Neural progenitor cell (in vitro differentiated cells): ENCODE results near the gene KRT79. TPM values are rescaled to one million over a fixed set of nuclear protein-coding genes. Genes with fewer than 3 reads are reported as not detected.

Experiments used
- DNase-seq: peaks from one replicate; pipeline ENCODE4 v3.0.0-alpha.2; 2016; ENCODE audit warnings: low spot score
- H2AFZ ChIP-seq: fragments of 200-600 bp; sonication (generic); replicated peaks from 2 replicates; pipeline ENCODE4 v1.6.1; 2016; ENCODE audit warnings: antibody characterized with exemption
- H3F3A ChIP-seq: fragments of 200-600 bp; sonication (generic); 2 replicates; pipeline ENCODE4 v1.6.1; 2016; ENCODE audit warnings: antibody characterized with exemption, low read depth
- H3K27ac ChIP-seq: fragments of 200-600 bp; sonication (generic); 2 replicates; pipeline ENCODE4 v1.5.1; 2016; ENCODE audit warnings: mild to moderate bottlenecking
- H3K27me3 ChIP-seq: fragments of 200-600 bp; sonication (generic); 2 replicates; pipeline ENCODE4 v1.6.1; 2016; ENCODE audit warnings: mild to moderate bottlenecking, moderate library complexity
- H3K36me3 ChIP-seq: fragments of 200-600 bp; sonication (generic); 2 replicates; pipeline ENCODE4 v1.5.1; 2016
- H3K4me1 ChIP-seq: fragments of 200-600 bp; sonication (generic); 2 replicates; pipeline ENCODE4 v1.6.1; 2016; ENCODE audit warnings: mixed run types
- H3K4me2 ChIP-seq: fragments of 200-600 bp; sonication (generic); 2 replicates; pipeline ENCODE4 v1.6.1; 2016
- H3K4me3 ChIP-seq: fragments of 200-600 bp; sonication (generic); 2 replicates; pipeline ENCODE4 v1.5.1; 2016
- H3K79me2 ChIP-seq: fragments of 200-600 bp; sonication (generic); 2 replicates; pipeline ENCODE4 v1.6.1; 2016; ENCODE audit warnings: low read depth
- H3K9ac ChIP-seq: fragments of 200-600 bp; sonication (generic); 2 replicates; pipeline ENCODE4 v1.6.1; 2016
- H3K9me3 ChIP-seq: fragments of 200-600 bp; sonication (generic); 2 replicates; pipeline ENCODE4 v1.5.1; 2016; ENCODE audit warnings: low read depth
- H4K20me1 ChIP-seq: fragments of 200-600 bp; sonication (generic); 2 replicates; pipeline ENCODE4 v1.6.1; 2016; ENCODE audit warnings: low read depth
- H3K27ac Mint-ChIP-seq: 3 replicates; pipeline ENCODE4 v1.8.0; 2021; ENCODE audit warnings: mixed read lengths
- H3K27me3 Mint-ChIP-seq: 2 replicates; pipeline ENCODE4 v1.8.0; 2022; ENCODE audit warnings: low read depth, mild to moderate bottlenecking, inconsistent platforms, moderate library complexity, mixed read lengths; ENCODE audit not compliant: insufficient read depth
- H3K36me3 Mint-ChIP-seq: 3 replicates; pipeline ENCODE4 v1.8.0; 2021; ENCODE audit warnings: mixed read lengths
- H3K4me1 Mint-ChIP-seq: 3 replicates; pipeline ENCODE4 v1.8.0; 2021; ENCODE audit warnings: mixed read lengths
- H3K4me3 Mint-ChIP-seq: 3 replicates; pipeline ENCODE4 v1.8.0; 2021; ENCODE audit warnings: mild to moderate bottlenecking, moderate library complexity, mixed read lengths
- H3K9me3 Mint-ChIP-seq: 3 replicates; pipeline ENCODE4 v1.8.0; 2020; ENCODE audit warnings: mixed read lengths
- EZH2 ChIP-seq: fragments of 200-600 bp; sonication (generic); IDR thresholded peaks from 2 replicates; pipeline ENCODE4 v1.6.1; 2017; ENCODE audit warnings: antibody characterized with exemption, mild to moderate bottlenecking, moderate library complexity
- EZH2phosphoT487 ChIP-seq: fragments of 200-600 bp; sonication (generic); IDR thresholded peaks from 2 replicates; pipeline ENCODE4 v1.6.1; 2017; ENCODE audit warnings: antibody characterized with exemption
- total RNA-seq: library from RNA; depleted of rRNA; stranded (reverse); fragments of >200 nt; gene quantifications from 2 replicates; pipeline ENCODE4 v1.2.3, GENCODE V29; 2015; ENCODE audit warnings: low replicate concordance
- TF ChIP-seq, protein P1 (sequence below): fragments of 200-600 bp; sonication (generic); IDR thresholded peaks from 2 replicates; pipeline ENCODE4 v1.5.1; 2017; ENCODE audit warnings: antibody characterized with exemption, mild to moderate bottlenecking

KRT79 gene
- total RNA-seq, 1 donor from 2014 or later, result not detected

DNA sequence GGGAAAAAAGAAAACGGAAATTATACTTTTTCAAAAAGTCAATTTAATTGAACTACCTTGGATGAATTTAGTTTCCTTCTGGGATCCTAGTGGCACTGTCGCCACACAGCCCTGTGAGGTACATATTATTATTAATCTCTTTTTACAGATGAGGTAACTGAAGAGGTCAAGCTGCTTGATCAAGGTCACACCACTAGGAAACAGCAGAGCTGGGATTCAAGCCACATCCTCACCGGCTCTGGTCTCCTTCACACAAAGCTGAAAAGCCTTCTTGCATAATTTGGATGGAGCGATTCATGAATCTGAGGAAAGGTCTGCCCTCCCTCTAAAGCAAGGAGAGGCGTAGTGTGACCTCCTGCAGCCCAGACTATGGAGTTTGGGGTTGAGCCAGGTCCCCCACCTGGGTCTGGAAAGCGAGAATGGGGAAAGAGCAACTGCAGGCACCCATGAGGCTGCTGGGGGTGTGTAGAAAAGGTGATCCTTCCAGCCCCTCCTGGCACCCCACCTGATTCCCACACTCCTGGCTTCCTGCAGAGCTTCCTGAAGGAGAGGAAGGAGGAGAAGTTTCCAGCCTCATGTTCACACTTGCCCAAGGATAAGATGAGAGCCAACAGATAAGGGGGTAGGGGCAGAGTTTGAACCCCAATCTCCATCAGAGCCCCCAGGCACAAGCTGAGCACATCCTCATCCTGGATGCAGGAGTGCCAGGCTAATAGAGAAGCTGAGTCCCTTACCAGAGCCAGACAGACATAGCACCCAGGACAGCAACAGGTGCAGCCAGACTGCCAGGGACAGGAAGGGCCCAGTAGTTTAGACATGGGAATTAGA is 3.9 kb upstream of the KRT79 start:
- TF ChIP-seq EZH2phosphoT487 (no peak), EZH2 (no peak)
- TF ChIP-seq, protein P1, sequence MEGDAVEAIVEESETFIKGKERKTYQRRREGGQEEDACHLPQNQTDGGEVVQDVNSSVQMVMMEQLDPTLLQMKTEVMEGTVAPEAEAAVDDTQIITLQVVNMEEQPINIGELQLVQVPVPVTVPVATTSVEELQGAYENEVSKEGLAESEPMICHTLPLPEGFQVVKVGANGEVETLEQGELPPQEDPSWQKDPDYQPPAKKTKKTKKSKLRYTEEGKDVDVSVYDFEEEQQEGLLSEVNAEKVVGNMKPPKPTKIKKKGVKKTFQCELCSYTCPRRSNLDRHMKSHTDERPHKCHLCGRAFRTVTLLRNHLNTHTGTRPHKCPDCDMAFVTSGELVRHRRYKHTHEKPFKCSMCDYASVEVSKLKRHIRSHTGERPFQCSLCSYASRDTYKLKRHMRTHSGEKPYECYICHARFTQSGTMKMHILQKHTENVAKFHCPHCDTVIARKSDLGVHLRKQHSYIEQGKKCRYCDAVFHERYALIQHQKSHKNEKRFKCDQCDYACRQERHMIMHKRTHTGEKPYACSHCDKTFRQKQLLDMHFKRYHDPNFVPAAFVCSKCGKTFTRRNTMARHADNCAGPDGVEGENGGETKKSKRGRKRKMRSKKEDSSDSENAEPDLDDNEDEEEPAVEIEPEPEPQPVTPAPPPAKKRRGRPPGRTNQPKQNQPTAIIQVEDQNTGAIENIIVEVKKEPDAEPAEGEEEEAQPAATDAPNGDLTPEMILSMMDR, result no peak
- Histone ChIP-seq H3K9ac (no peak overlapping the region), H3K36me3 (no peaks in the 10 kb centered on the region), H4K20me1 (no peaks in the 10 kb centered on the region), H3K4me3 (no peak overlapping the region), H3K27me3 (no peaks in the 10 kb centered on the region), H3K4me1 (peaks cover 5% of the 10 kb centered on the region), H3K79me2 (no peaks in the 10 kb centered on the region), H3K9me3 (no peaks in the 10 kb centered on the region), H3K4me2 (no peak overlapping the region), H2AFZ (no peak overlapping the region), H3K27ac (no peak overlapping the region), H3F3A (no peaks in the 10 kb centered on the region)
- no peaks in the 10 kb centered on the region for H3K36me3 Mint-ChIP-seq
- peaks cover 17% of the 10 kb centered on the region for H3K27me3 Mint-ChIP-seq
- peaks cover 39% of the 10 kb centered on the region for H3K4me1 Mint-ChIP-seq
- no peak overlapping the region for H3K27ac Mint-ChIP-seq
- DNase-seq, result no peak
- H3K4me3 Mint-ChIP-seq, result no peak overlapping the region
- no peaks in the 10 kb centered on the region for H3K9me3 Mint-ChIP-seq

DNA sequence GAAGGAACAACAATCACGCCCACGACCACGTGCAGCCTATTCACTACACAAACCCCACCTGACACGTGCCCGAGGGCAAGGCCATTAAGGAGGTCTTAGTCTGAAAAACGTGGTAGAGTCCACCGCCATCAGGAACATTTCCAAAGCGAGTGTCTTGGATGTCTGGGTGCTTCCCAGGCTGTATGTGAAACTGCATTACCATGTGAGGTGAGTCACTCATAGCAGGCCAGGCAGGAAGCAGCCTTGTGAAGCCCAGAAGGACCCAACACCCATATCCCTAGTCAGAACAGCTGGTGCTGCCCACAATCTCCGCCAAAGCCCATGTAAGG is 3.3 kb upstream of the KRT79 start:
- Histone ChIP-seq H2AFZ (no peak overlapping the region), H3F3A (no peaks in the 10 kb centered on the region), H4K20me1 (no peaks in the 10 kb centered on the region), H3K79me2 (no peaks in the 10 kb centered on the region), H3K9me3 (no peaks in the 10 kb centered on the region), H3K9ac (no peak overlapping the region), H3K4me1 (peaks cover 5% of the 10 kb centered on the region), H3K36me3 (no peaks in the 10 kb centered on the region), H3K4me2 (no peak overlapping the region), H3K4me3 (no peak overlapping the region), H3K27ac (no peak overlapping the region), H3K27me3 (no peaks in the 10 kb centered on the region)
- peak overlapping the region; percentile 75 for H3K27ac Mint-ChIP-seq
- H3K9me3 Mint-ChIP-seq, result no peaks in the 10 kb centered on the region
- DNase-seq, result no peak
- H3K27me3 Mint-ChIP-seq, result peaks cover 15% of the 10 kb centered on the region
- TF ChIP-seq EZH2 (no peak), EZH2phosphoT487 (no peak)
- TF ChIP-seq, protein P1, result no peak
- H3K36me3 Mint-ChIP-seq, result no peaks in the 10 kb centered on the region
- peaks cover 42% of the 10 kb centered on the region for H3K4me1 Mint-ChIP-seq
- H3K4me3 Mint-ChIP-seq, result no peak overlapping the region

DNA sequence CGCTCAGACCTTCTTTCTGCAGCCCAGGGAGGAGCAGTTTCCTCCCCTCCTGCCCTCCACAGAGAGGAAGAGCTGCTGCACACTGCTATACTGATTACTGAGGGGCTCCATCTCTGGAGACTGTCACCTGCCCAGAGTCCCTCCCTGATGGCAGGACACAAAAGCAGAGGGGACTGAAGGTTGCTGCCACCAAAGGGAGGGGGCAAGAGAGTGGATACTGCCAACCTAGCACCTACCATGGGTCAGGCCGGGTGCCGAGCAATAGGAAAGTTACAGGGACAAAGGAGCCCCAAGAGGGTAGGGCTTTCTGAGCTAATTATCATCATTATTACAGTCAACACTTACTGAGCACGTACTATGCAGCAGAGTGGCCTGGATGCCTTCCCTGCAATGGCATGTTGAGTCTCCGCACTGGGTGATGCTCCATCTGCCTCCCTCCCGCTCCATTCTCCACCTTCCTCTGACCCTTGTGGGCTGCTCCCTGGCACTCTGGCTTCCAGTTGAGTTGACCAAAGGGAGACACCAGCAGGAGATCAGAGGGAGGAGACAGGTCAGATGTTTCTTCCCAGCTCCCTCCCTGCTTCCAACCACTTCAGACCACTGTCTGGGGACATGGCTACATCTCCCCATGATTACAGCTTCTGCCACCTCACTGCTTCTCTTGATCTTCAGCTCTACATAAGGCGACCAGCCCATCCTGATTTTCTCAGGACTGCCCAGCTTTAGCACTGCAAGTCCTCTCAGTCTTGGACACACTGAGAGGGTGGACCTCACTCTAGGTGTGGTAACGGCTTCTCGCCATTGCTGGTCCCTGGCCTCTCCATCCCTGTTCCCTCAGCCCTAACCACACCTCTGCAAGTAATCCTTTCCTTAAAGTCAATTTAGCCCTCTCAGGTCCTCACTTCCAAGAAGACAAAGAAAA is 2.6 kb upstream of the KRT79 start:
- Histone ChIP-seq H3K4me3 (no peak overlapping the region), H3K9me3 (no peaks in the 10 kb centered on the region), H3K36me3 (no peaks in the 10 kb centered on the region), H3K27me3 (no peaks in the 10 kb centered on the region), H2AFZ (no peak overlapping the region), H4K20me1 (no peaks in the 10 kb centered on the region), H3K4me1 (peaks cover 5% of the 10 kb centered on the region), H3K4me2 (no peak overlapping the region), H3F3A (no peaks in the 10 kb centered on the region), H3K9ac (no peak overlapping the region), H3K27ac (no peak overlapping the region), H3K79me2 (no peaks in the 10 kb centered on the region)
- Mint-ChIP-seq H3K27me3 (peaks cover 14% of the 10 kb centered on the region), H3K9me3 (no peaks in the 10 kb centered on the region), H3K4me3 (no peak overlapping the region), H3K27ac (peak overlapping the region; percentile 91), H3K4me1 (peaks cover 42% of the 10 kb centered on the region), H3K36me3 (no peaks in the 10 kb centered on the region)
- TF ChIP-seq EZH2, result no peak
- no peak for DNase-seq
